ENCODE measurements around the gene SPATA25.
A peak's percentile ranks its signal among the peaks of the same experiment; 100 is the strongest.
"Not testable (repeated sequence)": the region's sequence is repeated elsewhere in the genome, so short reads cannot be mapped to it uniquely, and the experiment has no call there.

The SPATA25 gene

GRCh38 chr20:45874576-45874975 lies 12.8 kb downstream of the SPATA25 start:
- no peak for TF ChIP-seq CTCF (IDR thresholded peaks at IDR 0.05; ENCODE audit: low read depth, low read length, missing control alignments)
- no peak for DNase-seq
- in situ Hi-C loops (cut with HindIII; ENCODE audit: low pct_ligation_motif_present, low sequenced_read_pairs), result no loop called here

GRCh38 chr20:45874104-45874481 lies 13.3 kb downstream of the SPATA25 start:
- DNase-seq; H3K27me3 ChIP-seq (replicated peaks); in situ Hi-C loops (cut with HindIII; ENCODE audit: low pct_ligation_motif_present, low sequenced_read_pairs); H3K36me3 ChIP-seq (replicated peaks); H3K27ac ChIP-seq; H3K4me3 ChIP-seq (ENCODE audit: low read depth, low read length): not testable (repeated sequence)

More at GRCh38 chr20:45874576-45874975, 12.8 kb downstream of the SPATA25 start:
- H3K36me3 ChIP-seq (replicated peaks), result no peaks in the 10 kb centered on the region
- H3K27ac ChIP-seq, result no peak overlapping the region
- no peaks in the 10 kb centered on the region for H3K27me3 ChIP-seq (replicated peaks)
- H3K4me3 ChIP-seq (ENCODE audit: low read depth, low read length), result no peak overlapping the region

GRCh38 chr20:45873409-45874103 lies 13.9 kb downstream of the SPATA25 start:
- no peak overlapping the region for H3K27ac ChIP-seq
- TF ChIP-seq CTCF (IDR thresholded peaks at IDR 0.05; ENCODE audit: low read depth, low read length, missing control alignments), result no peak
- H3K4me3 ChIP-seq (ENCODE audit: low read depth, low read length), result no peak overlapping the region
- DNase-seq, result no peak
- no peaks in the 10 kb centered on the region for H3K36me3 ChIP-seq (replicated peaks)
- no peaks in the 10 kb centered on the region for H3K27me3 ChIP-seq (replicated peaks)
- in situ Hi-C loops (cut with HindIII; ENCODE audit: low pct_ligation_motif_present, low sequenced_read_pairs), result no loop called here

- no peak for TF ChIP-seq CTCF (IDR thresholded peaks at IDR 0.05; ENCODE audit: low read depth, low read length, missing control alignments)
- Histone ChIP-seq H3K4me3 (ENCODE audit: low read depth, low read length) (no peak overlapping the region), H3K36me3 (replicated peaks) (no peaks in the 10 kb centered on the region), H3K27ac (no peak overlapping the region), H3K27me3 (replicated peaks) (no peaks in the 10 kb centered on the region)
- in situ Hi-C loops (cut with HindIII; ENCODE audit: low pct_ligation_motif_present, low sequenced_read_pairs), result no loop called here
- no peak for DNase-seq
Measured at GRCh38 chr20:45872626-45873025, 14.8 kb downstream of the SPATA25 start.

GRCh38 chr20:45867819-45868176 lies 19.6 kb downstream of the SPATA25 start:
- Histone ChIP-seq H3K27me3 (replicated peaks) (no peaks in the 10 kb centered on the region), H3K36me3 (replicated peaks) (no peaks in the 10 kb centered on the region), H3K4me3 (ENCODE audit: low read depth, low read length) (no peak overlapping the region), H3K27ac (peak overlapping the region; percentile 76)
- in situ Hi-C loops (cut with HindIII; ENCODE audit: low pct_ligation_motif_present, low sequenced_read_pairs), result no loop called here
- DNase-seq, result no peak
- no peak for TF ChIP-seq CTCF (IDR thresholded peaks at IDR 0.05; ENCODE audit: low read depth, low read length, missing control alignments)

- H3K4me3 ChIP-seq (ENCODE audit: low read depth, low read length), result no peak overlapping the region
- no peak for TF ChIP-seq CTCF (IDR thresholded peaks at IDR 0.05; ENCODE audit: low read depth, low read length, missing control alignments)
- H3K27ac ChIP-seq, result peak overlapping the region; percentile 76
- no peak for DNase-seq
- in situ Hi-C loops (cut with HindIII; ENCODE audit: low pct_ligation_motif_present, low sequenced_read_pairs), result no loop called here
- H3K27me3 ChIP-seq (replicated peaks), result no peaks in the 10 kb centered on the region
- H3K36me3 ChIP-seq (replicated peaks), result no peaks in the 10 kb centered on the region
Measured at GRCh38 chr20:45867136-45867818, 20.1 kb downstream of the SPATA25 start.

Data from brain microvascular endothelial cell (primary cell).